Activated T-helper 2 cell treated with anti-CD3 and anti-CD28 coated beads, Interferon-gamma antibody, Interleukin-2, Interleukin-4, amounts not matched to agents 10 μg/mL and 5 μg/mL and 100 μg/mL, durations not matched to agents 14 hours and 24 hours and 36 hours (primary cell): ENCODE results near the gene CD180. TPM values are rescaled to one million over a fixed set of nuclear protein-coding genes. Genes with fewer than 3 reads are reported as not detected.

Experiments used
- DNase-seq: peaks from one replicate; pipeline ENCODE4 v3.0.0; 2021; ENCODE audit warnings: low spot score
- H3K27ac Mint-ChIP-seq: one replicate; pipeline ENCODE4 v1.8.0; 2021; ENCODE audit warnings: mixed read lengths
- H3K27me3 Mint-ChIP-seq: one replicate; pipeline ENCODE4 v1.8.0; 2021; ENCODE audit warnings: low read depth, mixed read lengths
- H3K36me3 Mint-ChIP-seq: one replicate; pipeline ENCODE4 v1.8.0; 2021; ENCODE audit warnings: low read depth, mixed read lengths
- H3K4me1 Mint-ChIP-seq: one replicate; pipeline ENCODE4 v1.8.0; 2021; ENCODE audit warnings: low read depth, mixed read lengths
- H3K4me3 Mint-ChIP-seq: one replicate; pipeline ENCODE4 v1.8.0; 2021; ENCODE audit warnings: low read depth, mild to moderate bottlenecking, moderate library complexity, mixed read lengths
- H3K9me3 Mint-ChIP-seq: one replicate; pipeline ENCODE4 v1.8.0; 2021; ENCODE audit warnings: mixed read lengths
- intact Hi-C: fragments of 100-400 bp; cut with micrococcal nuclease; formaldehyde crosslinking; loops from one replicate; pipeline ENCODE4 v1.15.1; 2023
- total RNA-seq: library from RNA; stranded (reverse); gene quantifications from 2 replicates; pipeline ENCODE4 v1.2.3, GENCODE V29; 2022

The CD180 gene
- total RNA-seq, 1 donor from 2014 or later, result 0.02 TPM

- Mint-ChIP-seq H3K27me3 (no peaks in the 10 kb centered on the region), H3K36me3 (peaks cover 14% of the 10 kb centered on the region), H3K27ac (peak overlapping the region; percentile 92), H3K4me1 (peaks cover 71% of the 10 kb centered on the region), H3K9me3 (peaks cover 3% of the 10 kb centered on the region), H3K4me3 (peak overlapping the region; percentile 33)
- intact Hi-C loops, result loop anchor here (2.0 to 10.0 kb wide), 5 partner anchors 202 to 1076 kb away; no protein-coding TSS in a partner anchor
- no peak for DNase-seq
Observed at GRCh38 chr5:67206461-67206860, 9.9 kb upstream of the CD180 start.

DNA sequence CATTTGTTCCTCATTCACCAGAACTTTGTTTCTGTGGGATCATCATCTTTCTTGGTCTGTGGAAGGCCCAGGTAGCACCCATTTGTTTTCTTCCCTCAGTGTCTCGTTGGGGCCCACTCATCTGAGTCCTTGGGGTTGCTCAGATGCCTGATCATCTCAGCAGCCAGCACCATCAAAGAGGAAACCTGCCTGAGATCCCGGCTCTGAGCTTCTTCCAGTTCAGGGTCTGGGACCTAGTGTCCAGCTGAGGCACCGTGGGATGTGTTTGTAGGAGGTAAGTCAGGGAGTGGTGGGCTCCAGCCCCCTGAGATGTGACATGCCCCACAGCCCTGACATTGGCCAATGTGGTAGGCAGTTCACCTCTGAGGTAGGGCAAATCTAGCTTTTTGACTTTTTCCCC lies 9.4 kb upstream of the CD180 start:
- intact Hi-C loops, result loop anchor here (2.0 to 10.0 kb wide), 6 partner anchors 19 to 1076 kb away; no protein-coding TSS in a partner anchor
- H3K4me1 Mint-ChIP-seq, result peaks cover 74% of the 10 kb centered on the region
- DNase-seq, result no peak
- H3K36me3 Mint-ChIP-seq, result peaks cover 19% of the 10 kb centered on the region
- no peaks in the 10 kb centered on the region for H3K27me3 Mint-ChIP-seq
- peak overlapping the region; percentile 33 for H3K4me3 Mint-ChIP-seq
- H3K9me3 Mint-ChIP-seq, result peaks cover 7% of the 10 kb centered on the region
- H3K27ac Mint-ChIP-seq, result peak overlapping the region; percentile 92

DNA sequence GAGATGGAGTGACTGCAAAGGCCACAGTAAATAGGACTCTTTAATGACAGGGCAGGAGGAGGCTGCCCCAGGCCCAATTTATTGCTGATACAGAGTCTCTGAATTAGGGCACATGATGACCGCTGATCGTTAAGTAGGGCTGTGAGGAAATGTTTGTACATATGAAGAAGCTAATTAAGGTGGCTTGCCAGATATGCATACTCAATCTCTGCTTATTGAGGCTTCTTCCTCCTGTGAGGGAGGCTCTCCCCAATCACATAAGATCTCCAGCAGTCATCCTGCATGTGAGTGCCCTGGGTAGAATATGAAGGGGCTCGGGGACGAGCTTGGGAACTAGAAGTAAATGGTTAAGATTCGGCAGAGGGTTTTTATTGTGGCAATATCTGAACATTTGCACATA lies 8.2 kb upstream of the CD180 start:
- Mint-ChIP-seq H3K36me3 (peaks cover 24% of the 10 kb centered on the region), H3K4me3 (no peak overlapping the region), H3K27me3 (no peaks in the 10 kb centered on the region), H3K4me1 (peaks cover 77% of the 10 kb centered on the region), H3K27ac (peak overlapping the region; percentile 92), H3K9me3 (peaks cover 12% of the 10 kb centered on the region)
- intact Hi-C loops, result loop anchor here (2.0 to 10.0 kb wide), 6 partner anchors 18 to 1483 kb away; partner anchors contain the start of genes NLN and SGTB
- DNase-seq, result no peak

GRCh38 chr5:67203701-67204074 lies 7.1 kb upstream of the CD180 start:
- H3K4me1 Mint-ChIP-seq, result peaks cover 77% of the 10 kb centered on the region
- H3K27me3 Mint-ChIP-seq, result no peaks in the 10 kb centered on the region
- peak overlapping the region; percentile 92 for H3K27ac Mint-ChIP-seq
- peaks cover 35% of the 10 kb centered on the region for H3K36me3 Mint-ChIP-seq
- no peak for DNase-seq
- peaks cover 23% of the 10 kb centered on the region for H3K9me3 Mint-ChIP-seq
- intact Hi-C loops, result loop anchor here (2.0 to 10.0 kb wide), 3 partner anchors 17 to 1481 kb away; partner anchors contain the start of genes NLN and SGTB
- H3K4me3 Mint-ChIP-seq, result no peak overlapping the region

DNA sequence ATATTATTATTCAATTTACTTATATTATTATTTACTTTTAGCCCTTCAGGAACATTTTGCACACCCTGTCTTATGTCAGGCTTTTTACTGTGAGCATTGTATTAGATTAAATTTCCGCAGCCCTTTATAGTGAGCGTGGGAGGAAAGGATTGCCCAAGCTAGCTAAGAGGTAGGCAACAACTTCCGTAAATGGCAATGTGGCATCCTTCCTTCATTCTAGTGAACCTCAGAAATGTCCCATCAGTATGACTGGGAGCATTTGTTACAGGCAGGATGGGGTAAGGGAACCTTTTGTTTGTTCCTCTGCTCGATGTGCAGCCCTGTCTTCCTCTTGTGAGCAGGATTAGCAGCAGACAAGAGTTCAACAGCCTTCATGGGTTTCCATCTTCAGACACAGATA lies 6.2 kb upstream of the CD180 start:
- intact Hi-C loops, result loop anchor here (5.0 to 10.0 kb wide), 2 partner anchors 1052 to 1481 kb away; partner anchors contain the start of genes NLN and SGTB
- Mint-ChIP-seq H3K4me1 (peaks cover 79% of the 10 kb centered on the region), H3K36me3 (peaks cover 38% of the 10 kb centered on the region), H3K4me3 (no peak overlapping the region), H3K27me3 (no peaks in the 10 kb centered on the region), H3K9me3 (peaks cover 30% of the 10 kb centered on the region), H3K27ac (peak overlapping the region; percentile 75)
- no peak for DNase-seq

GRCh38 chr5:67201897-67202549 lies 5.4 kb upstream of the CD180 start:
- H3K4me1 Mint-ChIP-seq, result peaks cover 77% of the 10 kb centered on the region
- H3K27ac Mint-ChIP-seq, result no peak overlapping the region
- intact Hi-C loops, result loop anchor here (5.0 to 10.0 kb wide), 2 partner anchors 1053 to 1480 kb away; partner anchors contain the start of genes NLN and SGTB
- H3K27me3 Mint-ChIP-seq, result no peaks in the 10 kb centered on the region
- H3K9me3 Mint-ChIP-seq, result peaks cover 32% of the 10 kb centered on the region
- no peak for DNase-seq
- peaks cover 40% of the 10 kb centered on the region for H3K36me3 Mint-ChIP-seq
- no peak overlapping the region for H3K4me3 Mint-ChIP-seq

- peaks cover 71% of the 10 kb centered on the region for H3K4me1 Mint-ChIP-seq
- DNase-seq, result no peak
- intact Hi-C loops, result loop anchor here (5.0 to 10.0 kb wide), 2 partner anchors 1054 to 1479 kb away; partner anchors contain the start of genes NLN and SGTB
- peaks cover 40% of the 10 kb centered on the region for H3K36me3 Mint-ChIP-seq
- H3K4me3 Mint-ChIP-seq, result no peak overlapping the region
- no peaks in the 10 kb centered on the region for H3K27me3 Mint-ChIP-seq
- peaks cover 32% of the 10 kb centered on the region for H3K9me3 Mint-ChIP-seq
- no peak overlapping the region for H3K27ac Mint-ChIP-seq
Observed at GRCh38 chr5:67200809-67201562, 4.4 kb upstream of the CD180 start.

- Mint-ChIP-seq H3K4me1 (peaks cover 62% of the 10 kb centered on the region), H3K9me3 (peaks cover 32% of the 10 kb centered on the region), H3K36me3 (peaks cover 35% of the 10 kb centered on the region), H3K4me3 (no peak overlapping the region), H3K27ac (peak overlapping the region; percentile 15), H3K27me3 (no peaks in the 10 kb centered on the region)
- intact Hi-C loops, result loop anchor here (5.0 to 10.0 kb wide), 2 partner anchors 1055 to 1478 kb away; partner anchors contain the start of genes NLN and SGTB
- no peak for DNase-seq
Observed at GRCh38 chr5:67199859-67200258, 3.3 kb upstream of the CD180 start.

DNA sequence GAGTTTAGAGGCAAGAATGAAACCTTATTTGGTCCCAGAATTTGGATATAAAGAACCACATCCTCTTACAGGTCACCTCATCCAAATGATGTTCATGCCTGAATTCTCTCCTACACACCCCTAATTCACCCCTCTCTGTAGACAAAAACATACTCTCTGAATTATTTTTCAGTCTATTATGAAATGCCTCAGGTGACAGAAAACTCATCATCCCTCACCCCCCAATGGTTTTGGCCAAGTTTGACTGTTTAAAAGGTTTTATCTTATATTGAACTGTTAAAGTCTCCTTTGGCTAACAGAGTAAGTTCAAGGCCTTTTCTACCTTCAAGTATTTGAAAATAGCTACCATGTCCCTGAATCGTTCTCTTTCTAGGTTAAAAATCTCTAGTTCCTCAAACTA lies 2.3 kb upstream of the CD180 start:
- no peaks in the 10 kb centered on the region for H3K27me3 Mint-ChIP-seq
- no peak overlapping the region for H3K27ac Mint-ChIP-seq
- peaks cover 32% of the 10 kb centered on the region for H3K9me3 Mint-ChIP-seq
- no peak overlapping the region for H3K4me3 Mint-ChIP-seq
- H3K4me1 Mint-ChIP-seq, result peaks cover 53% of the 10 kb centered on the region
- DNase-seq, result no peak
- peaks cover 32% of the 10 kb centered on the region for H3K36me3 Mint-ChIP-seq
- intact Hi-C loops, result no loop called here

DNA sequence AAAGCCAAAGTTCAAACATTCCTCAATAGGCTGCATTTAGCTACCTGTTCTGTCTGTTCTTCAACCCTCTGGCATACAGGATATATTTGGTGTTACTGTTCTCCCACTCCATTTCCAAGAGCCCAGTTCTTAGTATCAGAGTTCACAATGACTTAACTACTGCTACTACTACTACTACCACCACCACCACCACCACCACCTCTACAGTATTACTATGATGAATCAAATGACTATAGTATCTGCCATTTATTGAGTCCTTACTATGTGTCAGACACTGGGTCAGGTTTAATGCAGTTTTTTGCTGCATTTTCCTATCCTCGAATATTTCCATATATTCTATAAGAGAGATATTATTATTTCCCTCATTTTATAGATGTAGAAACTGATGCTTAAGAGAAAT lies 937 bp upstream of the CD180 start:
- intact Hi-C loops, result no loop called here

GRCh38 chr5:67195406-67196275 lies 958 bp downstream of the CD180 start:
- intact Hi-C loops, result no loop called here
- Mint-ChIP-seq H3K4me3 (no peak overlapping the region), H3K9me3 (peaks cover 32% of the 10 kb centered on the region), H3K27me3 (no peaks in the 10 kb centered on the region), H3K4me1 (peaks cover 36% of the 10 kb centered on the region), H3K36me3 (peaks cover 24% of the 10 kb centered on the region), H3K27ac (no peak overlapping the region)
- no peak for DNase-seq

More for the DNA sequence above, 937 bp upstream of the CD180 start:
- H3K27ac Mint-ChIP-seq, result no peak overlapping the region
- peaks cover 47% of the 10 kb centered on the region for H3K4me1 Mint-ChIP-seq
- no peak overlapping the region for H3K4me3 Mint-ChIP-seq
- H3K9me3 Mint-ChIP-seq, result peaks cover 32% of the 10 kb centered on the region
- H3K36me3 Mint-ChIP-seq, result peaks cover 29% of the 10 kb centered on the region
- no peaks in the 10 kb centered on the region for H3K27me3 Mint-ChIP-seq
- DNase-seq, result no peak

GRCh38 chr5:67194166-67194565 lies 2.4 kb downstream of the CD180 start:
- H3K4me1 Mint-ChIP-seq, result peaks cover 30% of the 10 kb centered on the region
- intact Hi-C loops, result no loop called here
- H3K27ac Mint-ChIP-seq, result no peak overlapping the region
- H3K4me3 Mint-ChIP-seq, result no peak overlapping the region
- no peak for DNase-seq
- H3K27me3 Mint-ChIP-seq, result no peaks in the 10 kb centered on the region
- peaks cover 15% of the 10 kb centered on the region for H3K36me3 Mint-ChIP-seq
- peaks cover 25% of the 10 kb centered on the region for H3K9me3 Mint-ChIP-seq
